Thoracic aorta (tissue), 2 donors: ENCODE data around the gene CAND1. TPM values are rescaled to one million over a fixed set of nuclear protein-coding genes. Genes with fewer than 3 reads are reported as not detected.

ENCODE experiments used
- ATAC-seq: fragments of 150-250 bp; one replicate; pipeline ENCODE4 v1.8.0; 2017; ENCODE audit warnings: low read depth; ENCODE audit not compliant: insufficient number of reproducible peaks, low FRiP score
- DNase-seq: peaks from one replicate; pipeline ENCODE4 v3.0.0-alpha.2; 2020; ENCODE audit warnings: low spot score
- H3K27ac ChIP-seq, 2 donors: fragments of 200-600 bp; sonication (generic); 1 replicate in 1 of 2; 2 replicates in 1 of 2; pipeline ENCODE4 v1.5.1; 2016; ENCODE audit warnings: mild to moderate bottlenecking in 2 of 2, moderate library complexity in 2 of 2
- H3K27me3 ChIP-seq: fragments of 200-600 bp; sonication (generic); replicated peaks from 2 replicates; pipeline ENCODE4 v1.6.0; 2016; ENCODE audit warnings: mild to moderate bottlenecking; ENCODE audit not compliant: insufficient read depth
- H3K36me3 ChIP-seq: fragments of 200-600 bp; sonication (generic); one replicate; pipeline ENCODE4 v1.5.1; 2016
- H3K4me1 ChIP-seq, 2 donors: fragments of 200-600 bp; sonication (generic); 1 replicate in 1 of 2; 2 replicates in 1 of 2; pipeline versions ENCODE4 v1.5.1 to v1.6.0; 2016; ENCODE audit warnings: low read depth in 2 of 2, mild to moderate bottlenecking in 1 of 2; ENCODE audit not compliant: control insufficient read depth in 1 of 2
- H3K4me3 ChIP-seq: fragments of 200-600 bp; sonication (generic); 2 replicates; pipeline ENCODE4 v1.5.1; 2016; ENCODE audit warnings: mild to moderate bottlenecking
- H3K9me3 ChIP-seq: fragments of 200-600 bp; sonication (generic); 2 replicates; pipeline ENCODE4 v1.5.1; 2016
- total RNA-seq, 2 donors: library from RNA; depleted of rRNA; stranded (reverse); fragments of >200 nt; gene quantifications; one replicate each; pipeline versions ENCODE4 v1.1.0 to v1.2.3, GENCODE V29; 2016
- TF ChIP-seq, protein P1 (sequence below): fragments of 200-600 bp; sonication (generic); IDR thresholded peaks from one replicate; pipeline ENCODE4 v1.5.1; 2019; ENCODE audit warnings: antibody characterized with exemption

CAND1 gene
- total RNA-seq, 2 donors from 2014 or later: 42.1 to 77.0 TPM

DNA sequence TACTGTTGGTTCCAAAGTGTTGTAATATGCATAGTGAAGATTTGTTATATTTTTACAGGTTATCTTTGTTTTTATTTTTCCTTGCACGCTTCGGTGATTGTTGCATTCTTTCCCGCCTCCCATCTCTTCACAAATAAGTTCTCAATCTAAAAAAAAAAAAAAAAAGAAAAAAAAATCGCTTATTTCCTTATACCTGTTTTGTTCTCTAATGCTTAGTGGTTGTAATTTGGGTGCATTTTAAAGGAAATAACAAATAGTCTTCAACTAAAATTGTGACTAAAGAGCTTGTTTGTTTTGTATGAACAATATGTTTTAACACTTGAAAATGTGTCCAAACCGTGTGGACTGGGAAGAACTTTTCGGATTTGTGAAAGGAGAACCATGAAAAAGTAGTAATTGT lies 1.5 kb downstream of the CAND1 start:
- no peak for DNase-seq
- H3K9me3 ChIP-seq: no peaks in the 10 kb centered on the region
- H3K4me1 ChIP-seq: peaks cover 41 to 52% of the 10 kb centered on the region in 2 donors
- TF ChIP-seq, protein P1, sequence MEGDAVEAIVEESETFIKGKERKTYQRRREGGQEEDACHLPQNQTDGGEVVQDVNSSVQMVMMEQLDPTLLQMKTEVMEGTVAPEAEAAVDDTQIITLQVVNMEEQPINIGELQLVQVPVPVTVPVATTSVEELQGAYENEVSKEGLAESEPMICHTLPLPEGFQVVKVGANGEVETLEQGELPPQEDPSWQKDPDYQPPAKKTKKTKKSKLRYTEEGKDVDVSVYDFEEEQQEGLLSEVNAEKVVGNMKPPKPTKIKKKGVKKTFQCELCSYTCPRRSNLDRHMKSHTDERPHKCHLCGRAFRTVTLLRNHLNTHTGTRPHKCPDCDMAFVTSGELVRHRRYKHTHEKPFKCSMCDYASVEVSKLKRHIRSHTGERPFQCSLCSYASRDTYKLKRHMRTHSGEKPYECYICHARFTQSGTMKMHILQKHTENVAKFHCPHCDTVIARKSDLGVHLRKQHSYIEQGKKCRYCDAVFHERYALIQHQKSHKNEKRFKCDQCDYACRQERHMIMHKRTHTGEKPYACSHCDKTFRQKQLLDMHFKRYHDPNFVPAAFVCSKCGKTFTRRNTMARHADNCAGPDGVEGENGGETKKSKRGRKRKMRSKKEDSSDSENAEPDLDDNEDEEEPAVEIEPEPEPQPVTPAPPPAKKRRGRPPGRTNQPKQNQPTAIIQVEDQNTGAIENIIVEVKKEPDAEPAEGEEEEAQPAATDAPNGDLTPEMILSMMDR: no peak
- peak overlapping the region; percentile 88 for H3K4me3 ChIP-seq
- no peaks in the 10 kb centered on the region for H3K27me3 ChIP-seq
- no peak for ATAC-seq
- H3K36me3 ChIP-seq: no peaks in the 10 kb centered on the region
- peak overlapping the region; percentile 98 to 99 for H3K27ac ChIP-seq

DNA sequence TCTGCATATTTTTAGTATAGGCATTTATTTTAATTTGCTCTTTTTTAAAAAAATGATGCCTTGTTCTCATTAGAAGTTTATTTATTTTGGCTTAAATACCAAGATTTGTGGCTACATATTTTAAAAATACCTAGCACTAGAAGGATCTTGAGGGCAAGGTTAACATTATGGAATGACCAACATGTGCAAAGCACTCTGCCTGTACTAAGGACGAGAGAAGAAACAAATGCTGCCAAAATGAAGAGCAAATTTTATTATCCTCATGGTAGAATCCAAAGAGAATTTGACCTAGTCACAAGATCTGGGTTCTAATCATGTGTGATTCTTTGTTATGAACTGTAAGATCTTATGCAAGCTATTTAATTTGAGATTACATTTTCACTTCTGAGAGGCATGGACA lies 2.8 kb downstream of the CAND1 start:
- DNase-seq (no peak), ATAC-seq (no peak)
- Histone ChIP-seq H3K27me3 (no peaks in the 10 kb centered on the region), H3K9me3 (no peaks in the 10 kb centered on the region), H3K4me1 (peaks cover 41 to 60% of the 10 kb centered on the region in 2 donors), H3K36me3 (no peaks in the 10 kb centered on the region), H3K4me3 (no peak overlapping the region), H3K27ac (no peak overlapping the region)
- TF ChIP-seq, protein P1: no peak

DNA sequence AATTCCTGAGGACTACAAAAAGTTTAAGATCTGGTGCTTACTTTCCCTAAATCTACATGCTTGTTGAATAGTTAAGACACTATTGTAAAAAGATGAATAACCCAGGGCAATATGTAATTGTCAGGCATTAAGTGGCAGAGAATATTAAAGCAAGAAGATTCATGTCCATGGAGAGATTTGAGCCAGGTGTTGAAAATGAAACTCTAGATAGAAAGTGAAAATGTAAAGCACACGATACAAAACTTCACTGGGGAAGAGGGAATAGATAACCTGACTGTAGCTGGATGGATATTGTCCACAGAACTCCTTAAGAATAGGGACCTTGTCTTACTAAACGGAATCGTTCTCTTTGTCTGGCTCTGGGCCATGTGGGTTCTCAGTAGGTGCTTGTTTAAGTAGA lies 5.0 kb downstream of the CAND1 start:
- peaks cover 42 to 68% of the 10 kb centered on the region in 2 donors for H3K4me1 ChIP-seq
- TF ChIP-seq, protein P1: no peak

DNA sequence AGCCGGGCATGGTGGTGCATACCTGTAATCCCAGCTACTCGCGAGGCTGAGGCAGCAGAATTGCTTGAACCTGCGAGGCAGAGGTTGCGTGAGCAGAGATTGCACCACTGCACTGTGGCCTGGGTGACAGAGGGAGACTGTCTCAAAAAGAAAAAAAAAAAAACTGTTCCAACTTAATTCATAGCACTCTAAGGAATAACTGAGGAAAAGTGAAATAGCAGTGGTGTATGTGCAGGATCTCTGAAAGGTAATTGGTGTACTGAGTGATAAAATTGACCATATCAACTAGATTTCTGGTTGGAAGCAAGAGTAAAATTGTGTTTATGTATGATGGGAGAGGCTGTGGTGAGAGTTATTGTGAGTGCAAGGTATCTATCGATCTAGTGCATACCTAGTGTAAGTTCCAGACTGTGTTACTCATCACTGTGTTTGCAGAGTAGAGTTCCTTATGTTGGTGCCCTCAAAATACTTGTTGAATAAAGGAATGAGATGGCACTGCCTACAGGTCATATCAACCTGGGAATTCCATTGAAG lies 6.3 kb downstream of the CAND1 start:
- TF ChIP-seq, protein P1: no peak
- no peaks in the 10 kb centered on the region for H3K36me3 ChIP-seq
- ATAC-seq (no peak), DNase-seq (no peak)
- H3K27ac ChIP-seq: no peak overlapping the region
- no peaks in the 10 kb centered on the region for H3K9me3 ChIP-seq
- H3K4me3 ChIP-seq: no peak overlapping the region
- H3K27me3 ChIP-seq: no peaks in the 10 kb centered on the region
- peaks cover 54 to 80% of the 10 kb centered on the region in 2 donors for H3K4me1 ChIP-seq

More for the DNA sequence above, 5.0 kb downstream of the CAND1 start:
- Histone ChIP-seq H3K9me3 (no peaks in the 10 kb centered on the region), H3K4me3 (no peak overlapping the region), H3K27me3 (no peaks in the 10 kb centered on the region), H3K27ac (no peak overlapping the region), H3K36me3 (no peaks in the 10 kb centered on the region)
- no peak for ATAC-seq
- DNase-seq: no peak

DNA sequence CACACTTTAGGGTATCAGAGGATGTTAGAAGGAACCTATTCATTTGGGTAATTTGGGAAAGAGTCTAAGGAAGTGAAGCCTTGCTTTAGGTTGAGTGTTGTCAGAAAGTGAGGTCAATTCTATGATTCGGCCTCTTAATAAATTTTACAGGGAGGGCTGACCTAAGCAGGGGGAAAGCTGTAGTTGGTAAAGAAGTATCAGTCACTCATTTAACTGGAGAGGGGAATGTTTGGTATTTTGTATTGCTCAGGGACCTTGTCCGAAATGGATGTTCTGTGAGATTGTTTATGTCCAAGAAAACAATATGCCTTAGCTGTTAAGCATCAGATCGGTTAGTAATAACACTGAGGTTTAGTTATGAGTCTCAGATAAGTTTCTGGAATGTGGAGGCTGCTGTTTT lies 7.3 kb downstream of the CAND1 start:
- Histone ChIP-seq H3K27me3 (no peaks in the 10 kb centered on the region), H3K4me3 (no peak overlapping the region), H3K4me1 (peaks cover 50 to 76% of the 10 kb centered on the region in 2 donors), H3K9me3 (no peaks in the 10 kb centered on the region), H3K27ac (no peak overlapping the region), H3K36me3 (no peaks in the 10 kb centered on the region)
- ATAC-seq (no peak), DNase-seq (no peak)
- TF ChIP-seq, protein P1: no peak
